Body of pancreas (tissue), 4 donors: ENCODE data around the gene GRID1. TPM values are rescaled to one million over a fixed set of nuclear protein-coding genes. Genes with fewer than 3 reads are reported as not detected.

Experiments
- ATAC-seq: fragments of 150-250 bp; one replicate; pipeline ENCODE4 v1.9.1; 2016
- DNase-seq, 4 donors: peaks; one replicate each; pipeline ENCODE4 v3.0.0-alpha.2; 2019
- H3K27ac ChIP-seq, 4 donors: fragments of 200-600 bp; sonication (generic); 1 replicate in 3 of 4; 2 replicates in 1 of 4; pipeline versions ENCODE4 v1.5.1 to v1.6.1; 2016 to 2019; ENCODE audit warnings: mild to moderate bottlenecking in 1 of 4, mixed read lengths in 1 of 4, moderate library complexity in 1 of 4
- H3K27me3 ChIP-seq, 2 donors: fragments of 200-600 bp; sonication (generic); one replicate each; pipeline ENCODE4 v1.6.0; 2016; ENCODE audit warnings: mild to moderate bottlenecking in 1 of 2
- H3K36me3 ChIP-seq, 2 donors: fragments of 200-600 bp; sonication (generic); replicated peaks in 1 of 2; 2 replicates each; pipeline ENCODE4 v1.5.1; 2016; ENCODE audit warnings: low read depth in 2 of 2; ENCODE audit not compliant: insufficient read depth in 1 of 2
- H3K4me1 ChIP-seq: fragments of 200-600 bp; sonication (generic); one replicate; pipeline ENCODE4 v1.6.0; 2016
- H3K4me3 ChIP-seq, 2 donors: fragments of 200-600 bp; sonication (generic); 1 replicate in 1 of 2; 2 replicates in 1 of 2; pipeline ENCODE4 v1.5.1; 2016 to 2019
- H3K9me3 ChIP-seq, 3 donors: fragments of 200-600 bp; sonication (generic); 1 replicate in 2 of 3; 2 replicates in 1 of 3; pipeline ENCODE4 v1.5.1; 2016
- POLR2A ChIP-seq, 3 donors: fragments of 450-650 bp; IDR thresholded peaks; one replicate each; pipeline ENCODE4 v1.6.1; 2016; ENCODE audit warnings: antibody characterized with exemption in 3 of 3, mild to moderate bottlenecking in 2 of 3
- WGBS, 2 donors: methylation state at CpG; one replicate each; pipeline ENCODE4 v1.1.5; 2017; 5-methylcytosine and 5-hydroxymethylcytosine counted together
- intact Hi-C: fragments of 100-400 bp; cut with DNase I; formaldehyde crosslinking; loops from one replicate; pipeline ENCODE4 v1.15.1; 2023
- total RNA-seq, 2 donors: library from RNA; depleted of rRNA; stranded (reverse); fragments of >200 nt; gene quantifications; one replicate each; pipeline ENCODE4 v1.1.0, GENCODE V29; 2016
- TF ChIP-seq, protein P1 (sequence below), 7 experiments: fragments of 450-650 bp in 4 of 7; fragments of 200-600 bp in 3 of 7; sonication (generic) in 3 of 7; IDR thresholded peaks; one replicate each; pipeline ENCODE4 v1.5.1; 2016 to 2019; ENCODE audit warnings: antibody characterized with exemption in 7 of 7

GRID1 gene
- total RNA-seq, 2 donors from 2014 or later = 1.0 to 1.6 TPM

DNA sequence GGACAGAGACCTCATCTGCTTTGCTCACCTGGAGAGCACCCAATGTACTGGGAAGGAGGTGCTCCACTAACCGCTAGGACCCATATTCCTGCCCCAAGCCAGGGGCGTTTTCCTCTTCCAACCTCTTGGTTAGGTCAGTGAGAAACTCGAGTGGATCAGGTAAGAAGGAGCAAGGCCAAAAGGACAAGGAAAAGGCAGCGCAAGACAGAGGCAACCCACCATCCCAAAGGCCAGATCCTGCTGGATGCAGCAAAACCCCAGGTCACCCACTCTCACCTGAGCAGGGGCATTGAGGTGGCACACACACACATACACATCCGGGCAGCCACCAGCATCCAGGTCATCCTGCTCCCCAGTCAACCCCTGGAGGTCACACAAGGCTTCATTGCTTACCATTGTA, 105.1 kb downstream of the GRID1 start:
- no peak overlapping the region for H3K4me3 ChIP-seq
- no peak overlapping the region for H3K27ac ChIP-seq
- H3K27me3 ChIP-seq = no peaks in the 10 kb centered on the region
- WGBS, 2 donors = 70 to 76% methylated on average over 4 to 5 of the region's 5 CpGs
- no peaks in the 10 kb centered on the region for H3K36me3 ChIP-seq
- TF ChIP-seq POLR2A (IDR thresholded peaks at IDR 0.05) = no peak
- TF ChIP-seq, protein P1, sequence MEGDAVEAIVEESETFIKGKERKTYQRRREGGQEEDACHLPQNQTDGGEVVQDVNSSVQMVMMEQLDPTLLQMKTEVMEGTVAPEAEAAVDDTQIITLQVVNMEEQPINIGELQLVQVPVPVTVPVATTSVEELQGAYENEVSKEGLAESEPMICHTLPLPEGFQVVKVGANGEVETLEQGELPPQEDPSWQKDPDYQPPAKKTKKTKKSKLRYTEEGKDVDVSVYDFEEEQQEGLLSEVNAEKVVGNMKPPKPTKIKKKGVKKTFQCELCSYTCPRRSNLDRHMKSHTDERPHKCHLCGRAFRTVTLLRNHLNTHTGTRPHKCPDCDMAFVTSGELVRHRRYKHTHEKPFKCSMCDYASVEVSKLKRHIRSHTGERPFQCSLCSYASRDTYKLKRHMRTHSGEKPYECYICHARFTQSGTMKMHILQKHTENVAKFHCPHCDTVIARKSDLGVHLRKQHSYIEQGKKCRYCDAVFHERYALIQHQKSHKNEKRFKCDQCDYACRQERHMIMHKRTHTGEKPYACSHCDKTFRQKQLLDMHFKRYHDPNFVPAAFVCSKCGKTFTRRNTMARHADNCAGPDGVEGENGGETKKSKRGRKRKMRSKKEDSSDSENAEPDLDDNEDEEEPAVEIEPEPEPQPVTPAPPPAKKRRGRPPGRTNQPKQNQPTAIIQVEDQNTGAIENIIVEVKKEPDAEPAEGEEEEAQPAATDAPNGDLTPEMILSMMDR (IDR thresholded peaks at IDR 0.05) = no peak
- intact Hi-C loops = no loop called here
- H3K4me1 ChIP-seq = peaks cover 5% of the 10 kb centered on the region
- DNase-seq (no peak), ATAC-seq (no peak)
- H3K9me3 ChIP-seq = no peaks in the 10 kb centered on the region

DNA sequence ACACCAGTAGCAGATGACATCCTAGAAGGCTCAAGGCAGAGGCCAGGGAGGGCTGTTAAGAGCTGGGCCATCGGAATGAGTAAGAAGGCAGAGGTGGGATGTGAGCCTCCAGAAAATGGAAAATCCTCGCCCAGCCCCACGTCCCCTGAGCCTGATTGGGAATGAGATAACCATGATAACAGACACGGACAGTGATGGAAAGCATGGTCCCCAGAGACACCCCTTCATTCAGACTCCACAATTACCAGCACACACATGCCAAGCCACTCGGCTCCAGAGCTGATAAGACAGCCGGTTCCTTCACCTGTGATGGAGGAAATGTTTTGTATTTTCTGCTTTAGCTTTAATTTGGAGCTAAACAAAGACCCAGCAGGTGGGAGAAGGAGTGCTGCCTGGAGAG, 106.0 kb downstream of the GRID1 start:
- Histone ChIP-seq H3K4me1 (peaks cover 5% of the 10 kb centered on the region), H3K4me3 (no peak overlapping the region), H3K27me3 (no peaks in the 10 kb centered on the region), H3K9me3 (no peaks in the 10 kb centered on the region), H3K36me3 (no peaks in the 10 kb centered on the region), H3K27ac (no peak overlapping the region)
- intact Hi-C loops = no loop called here
- DNase-seq (no peak), ATAC-seq (no peak)
- TF ChIP-seq POLR2A (IDR thresholded peaks at IDR 0.05) = no peak
- 46 to 53% methylated on average over 6 of the region's 6 CpGs for WGBS, 2 donors

DNA sequence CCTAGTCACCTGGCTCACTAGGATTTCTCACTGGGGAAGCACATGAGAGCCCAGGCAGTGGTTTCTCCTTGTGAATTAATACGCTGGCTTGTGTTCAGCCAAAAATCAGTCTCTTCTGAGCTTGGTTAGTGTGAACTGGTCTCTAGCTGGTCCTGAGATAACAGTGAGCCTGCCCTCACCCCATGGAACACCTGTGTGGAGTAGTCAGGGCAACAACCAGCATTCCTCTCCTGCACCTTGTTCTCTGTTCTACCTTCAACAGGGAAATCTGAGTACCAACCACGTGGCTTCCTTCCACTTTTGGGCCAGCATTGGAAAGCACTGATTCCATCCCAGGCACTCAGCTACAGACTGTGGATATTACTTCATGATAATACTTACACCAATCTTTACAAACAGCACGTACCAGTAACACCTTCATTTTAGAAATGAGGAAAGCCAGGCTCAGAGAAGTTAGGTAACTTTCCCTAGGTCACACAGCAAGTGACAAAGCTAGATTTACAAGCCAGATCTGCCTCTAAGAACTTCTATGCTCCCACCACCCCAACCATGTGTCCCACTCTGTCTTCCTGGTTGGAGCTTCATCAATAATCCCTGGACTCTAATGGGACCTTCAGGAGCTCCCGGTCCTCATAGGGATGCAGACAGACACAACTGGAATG, 106.6 kb downstream of the GRID1 start:
- Histone ChIP-seq H3K4me3 (no peak overlapping the region), H3K4me1 (peaks cover 5% of the 10 kb centered on the region), H3K27ac (no peak overlapping the region), H3K36me3 (no peaks in the 10 kb centered on the region), H3K9me3 (no peaks in the 10 kb centered on the region), H3K27me3 (no peaks in the 10 kb centered on the region)
- intact Hi-C loops = no loop called here
- 71 to 76% methylated on average over 4 of the region's 4 CpGs for whole genome bisulfite sequencing, 2 donors
- DNase-seq (no peak), ATAC-seq (no peak)
- TF ChIP-seq, protein P1 (IDR thresholded peaks at IDR 0.05) = no peak
- no peak for TF ChIP-seq POLR2A (IDR thresholded peaks at IDR 0.05)

DNA sequence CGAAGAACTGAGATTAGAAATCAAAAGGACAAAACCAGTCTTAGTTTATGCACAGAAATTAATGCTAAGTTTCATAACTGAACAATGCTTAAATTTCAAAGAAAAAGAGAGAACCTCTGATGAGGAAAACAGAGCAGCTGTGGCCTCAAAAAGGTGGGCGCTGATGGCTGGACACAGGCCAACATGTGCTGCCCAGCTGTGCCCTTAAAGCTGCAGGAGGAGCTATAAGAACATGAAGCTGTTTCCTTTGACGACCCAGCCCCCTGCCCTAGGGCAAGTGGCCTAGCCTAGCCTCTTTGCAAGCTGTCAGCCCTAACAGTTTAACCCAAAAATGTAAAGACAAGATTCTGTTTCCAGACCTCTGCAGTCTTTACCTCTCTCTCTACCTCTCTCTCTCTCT, 107.7 kb downstream of the GRID1 start:
- peaks cover 5% of the 10 kb centered on the region for H3K4me1 ChIP-seq
- DNase-seq (no peak), ATAC-seq (no peak)
- H3K4me3 ChIP-seq = no peak overlapping the region
- H3K27ac ChIP-seq = no peak overlapping the region
- H3K9me3 ChIP-seq = no peaks in the 10 kb centered on the region
- intact Hi-C loops = no loop called here
- H3K27me3 ChIP-seq = no peaks in the 10 kb centered on the region
- no peaks in the 10 kb centered on the region for H3K36me3 ChIP-seq
- WGBS, 2 donors = 31 to 39% methylated on average over 3 of the region's 3 CpGs
- TF ChIP-seq, protein P1 (IDR thresholded peaks at IDR 0.05) = no peak
- no peak for TF ChIP-seq POLR2A (IDR thresholded peaks at IDR 0.05)

DNA sequence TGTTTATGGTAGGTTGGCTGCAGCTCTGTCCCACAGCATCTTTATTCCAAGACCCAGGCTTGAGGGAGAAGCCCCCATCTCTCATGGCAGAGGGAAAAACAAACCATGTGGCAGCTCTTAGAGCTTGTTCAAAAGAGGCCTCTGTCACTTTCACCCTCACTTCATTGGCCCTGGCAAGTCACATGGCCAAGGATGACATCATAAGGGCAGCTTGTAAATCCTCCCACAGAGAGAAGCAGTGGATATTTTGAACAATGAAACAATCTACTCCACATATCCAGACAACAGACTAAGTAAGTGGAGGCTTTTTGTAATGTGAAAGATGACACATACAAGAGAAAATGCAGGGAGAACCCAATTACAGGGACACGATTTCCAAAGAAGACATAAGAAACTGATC, 108.1 kb downstream of the GRID1 start:
- ATAC-seq = no peak
- Histone ChIP-seq H3K4me1 (peaks cover 5% of the 10 kb centered on the region), H3K27me3 (no peaks in the 10 kb centered on the region), H3K36me3 (no peaks in the 10 kb centered on the region), H3K4me3 (no peak overlapping the region), H3K27ac (no peak overlapping the region), H3K9me3 (no peaks in the 10 kb centered on the region)
- DNase-seq = no peak
- TF ChIP-seq POLR2A (IDR thresholded peaks at IDR 0.05) = no peak
- TF ChIP-seq, protein P1 (IDR thresholded peaks at IDR 0.05) = no peak
- WGBS, 2 donors = 21 to 39% methylated on average over 1 of the region's 1 CpG
- intact Hi-C loops = no loop called here
